ENCODE measurements around the gene CSE1L.
"Not testable (repeated sequence)": the region's sequence is repeated elsewhere in the genome, so short reads cannot be mapped to it uniquely, and the experiment has no call there.

CSE1L gene, protein sequence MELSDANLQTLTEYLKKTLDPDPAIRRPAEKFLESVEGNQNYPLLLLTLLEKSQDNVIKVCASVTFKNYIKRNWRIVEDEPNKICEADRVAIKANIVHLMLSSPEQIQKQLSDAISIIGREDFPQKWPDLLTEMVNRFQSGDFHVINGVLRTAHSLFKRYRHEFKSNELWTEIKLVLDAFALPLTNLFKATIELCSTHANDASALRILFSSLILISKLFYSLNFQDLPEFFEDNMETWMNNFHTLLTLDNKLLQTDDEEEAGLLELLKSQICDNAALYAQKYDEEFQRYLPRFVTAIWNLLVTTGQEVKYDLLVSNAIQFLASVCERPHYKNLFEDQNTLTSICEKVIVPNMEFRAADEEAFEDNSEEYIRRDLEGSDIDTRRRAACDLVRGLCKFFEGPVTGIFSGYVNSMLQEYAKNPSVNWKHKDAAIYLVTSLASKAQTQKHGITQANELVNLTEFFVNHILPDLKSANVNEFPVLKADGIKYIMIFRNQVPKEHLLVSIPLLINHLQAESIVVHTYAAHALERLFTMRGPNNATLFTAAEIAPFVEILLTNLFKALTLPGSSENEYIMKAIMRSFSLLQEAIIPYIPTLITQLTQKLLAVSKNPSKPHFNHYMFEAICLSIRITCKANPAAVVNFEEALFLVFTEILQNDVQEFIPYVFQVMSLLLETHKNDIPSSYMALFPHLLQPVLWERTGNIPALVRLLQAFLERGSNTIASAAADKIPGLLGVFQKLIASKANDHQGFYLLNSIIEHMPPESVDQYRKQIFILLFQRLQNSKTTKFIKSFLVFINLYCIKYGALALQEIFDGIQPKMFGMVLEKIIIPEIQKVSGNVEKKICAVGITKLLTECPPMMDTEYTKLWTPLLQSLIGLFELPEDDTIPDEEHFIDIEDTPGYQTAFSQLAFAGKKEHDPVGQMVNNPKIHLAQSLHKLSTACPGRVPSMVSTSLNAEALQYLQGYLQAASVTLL

DNA sequence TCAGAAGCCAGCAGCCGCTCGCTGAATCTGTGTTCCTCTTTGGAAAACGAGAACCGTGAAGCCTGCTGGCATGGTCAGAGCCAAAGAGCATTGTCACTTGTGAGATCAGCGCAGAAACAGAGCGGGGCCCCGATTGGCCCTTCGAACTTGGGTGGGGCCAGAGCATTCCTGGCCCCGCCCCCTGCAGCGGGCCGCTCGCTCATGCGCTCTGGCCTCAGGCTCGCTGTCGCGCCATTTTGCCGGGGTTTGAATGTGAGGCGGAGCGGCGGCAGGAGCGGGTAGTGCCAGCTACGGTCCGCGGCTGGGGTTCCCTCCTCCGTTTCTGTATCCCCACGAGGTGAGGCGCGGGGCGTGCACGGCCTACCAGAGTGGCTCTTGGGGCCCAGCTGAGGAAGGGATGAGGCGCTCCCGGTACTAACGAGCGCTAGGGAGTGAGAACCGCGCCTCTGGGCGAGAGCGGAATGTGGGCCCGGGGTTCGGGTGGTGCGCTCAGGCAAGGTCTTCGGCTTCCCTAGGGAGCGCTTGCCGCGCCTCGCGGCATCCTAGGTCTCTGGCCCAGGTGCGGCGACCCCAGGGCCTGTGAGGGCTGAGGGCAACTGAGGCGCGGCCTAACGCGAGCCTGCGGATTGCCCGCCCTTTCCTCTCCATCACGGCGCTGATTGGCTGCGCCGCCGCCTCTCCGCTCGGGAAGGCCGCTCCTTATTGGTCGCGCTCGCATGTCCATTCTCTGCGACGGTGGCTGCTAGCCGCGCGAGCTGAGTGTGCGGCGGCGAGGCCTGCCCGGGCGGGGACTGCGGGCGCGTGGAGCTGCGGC is at the start of gene CSE1L:
Gene CSE1L, plus strand, starts transcription at position 226 of the 814 bp plus-strand sequence. CDS start 12,152 bp downstream, outside the sequence.
- peaks cover 8 to 40% (median 36%) of the 10 kb centered on the region in 11 experiments for H3K36me3 ChIP-seq
- no peaks in the 10 kb centered on the region for H3K27me3 ChIP-seq
- H3K9me3 ChIP-seq (replicated peaks in 1 of 11) = no peaks in the 10 kb centered on the region
- no peak for TF ChIP-seq Cebpa-rat (IDR thresholded peaks at IDR 0.05)
- H3K4me2 ChIP-seq = peak within 1 kb of the TSS; percentile 83 to 96 (median 91)
- H3K4me1 ChIP-seq = peaks cover 28 to 37% (median 33%) of the 10 kb centered on the region in 10 experiments
- H3K9ac ChIP-seq = peak within 1 kb of the TSS; percentile 91 to 99 (median 98)
- H3K27ac ChIP-seq = peak within 1 kb of the TSS; percentile 90 to 99 (median 98)
- H4K20me1 ChIP-seq = peaks cover 25 to 43% (median 41%) of the 10 kb centered on the region in 11 experiments; a peak in 21 of 22 replicates
- H3K4me3 ChIP-seq = peak within 1 kb of the TSS; percentile 78 to 96 (median 88)

DNA sequence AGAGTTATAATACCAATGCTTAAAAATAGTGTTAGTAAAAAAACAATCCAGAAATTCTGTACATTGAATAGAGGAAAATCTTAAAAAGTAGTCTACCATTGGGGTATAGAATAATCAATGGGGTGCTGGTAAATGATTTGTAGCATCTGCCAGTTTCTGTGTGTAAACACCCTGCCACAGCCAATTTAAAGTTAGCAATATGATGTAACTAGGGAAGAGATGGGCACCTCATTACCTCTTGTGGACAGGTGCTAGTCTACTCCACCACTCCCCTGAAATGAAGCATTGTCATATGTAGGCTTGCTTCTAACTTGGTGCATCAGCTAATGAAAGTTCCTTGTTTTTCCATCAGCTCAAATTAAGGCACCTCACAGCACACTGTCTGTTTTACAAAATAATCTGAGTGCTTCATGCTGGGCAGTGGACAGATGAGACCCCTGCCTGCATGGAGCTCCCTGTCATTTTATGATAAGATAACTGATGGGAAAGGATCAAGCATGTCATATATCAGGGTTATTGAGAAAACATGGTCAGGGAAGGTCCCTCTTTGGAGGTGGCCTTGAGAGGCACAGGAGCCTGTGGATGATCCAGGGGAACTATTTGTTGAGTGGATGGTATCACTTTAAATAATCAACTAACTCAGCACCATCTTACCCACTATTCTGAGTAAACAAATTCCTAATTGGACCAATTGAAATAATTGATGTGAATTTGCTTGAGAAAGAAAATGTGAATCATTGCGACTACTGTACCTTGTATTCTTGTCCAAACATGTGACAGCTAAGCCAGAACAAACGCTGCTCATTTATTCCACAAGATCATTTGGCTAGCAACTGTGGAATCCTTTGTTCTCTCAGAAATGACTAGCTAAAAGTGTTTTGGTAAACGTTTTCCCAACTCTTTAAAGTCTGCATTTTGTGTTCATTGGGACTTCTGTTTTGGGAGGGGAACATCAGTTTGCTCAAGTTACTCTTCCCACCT is 45.9 kb upstream of the CSE1L start:
- Histone ChIP-seq H3K36me3 (peaks cover 91 to 100% (median 98%) of the 10 kb centered on the region in 11 experiments), H3K9ac (no peak overlapping the region), H3K4me3 (no peak overlapping the region), H3K27me3 (no peaks in the 10 kb centered on the region), H3K9me3 (replicated peaks in 1 of 11) (no peaks in the 10 kb centered on the region), H3K4me2 (no peak overlapping the region), H3K4me1 (no peaks in the 10 kb centered on the region), H3K27ac (no peak overlapping the region), H4K20me1 (peaks cover 0 to 2% (median 0%) of the 10 kb centered on the region in 11 experiments; a peak in 2 of 22 replicates)
- no peak for TF ChIP-seq Cebpa-rat (IDR thresholded peaks at IDR 0.05)

DNA sequence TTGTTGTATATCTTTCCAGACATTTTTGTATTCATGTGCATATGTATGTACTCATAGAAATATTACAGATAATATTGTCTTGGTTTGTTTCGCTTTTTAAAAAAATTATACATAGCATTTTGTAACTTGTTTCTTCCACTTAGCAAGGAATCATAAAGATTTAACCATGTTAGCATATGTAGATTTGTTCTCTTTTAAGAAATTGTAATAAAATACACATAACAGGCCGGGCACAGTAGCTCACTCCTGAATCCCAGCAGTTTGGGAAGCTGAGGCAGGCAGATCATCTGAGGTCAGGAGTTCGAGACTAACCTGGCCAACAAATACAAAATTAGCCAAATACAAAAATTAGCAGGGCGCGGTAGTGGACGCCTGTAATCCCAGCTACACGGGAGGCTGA is 44.4 kb upstream of the CSE1L start:
- Histone ChIP-seq H3K36me3 (peaks cover 90 to 100% (median 98%) of the 10 kb centered on the region in 11 experiments), H3K4me3 (no peak overlapping the region), H3K9ac (no peak overlapping the region), H3K9me3 (replicated peaks in 1 of 11) (no peaks in the 10 kb centered on the region), H3K27me3 (no peaks in the 10 kb centered on the region), H4K20me1 (no peaks in the 10 kb centered on the region; a peak in 2 of 22 replicates), H3K4me1 (no peaks in the 10 kb centered on the region), H3K4me2 (no peak overlapping the region), H3K27ac (no peak overlapping the region)
- TF ChIP-seq Cebpa-rat (IDR thresholded peaks at IDR 0.05) = no peak

DNA sequence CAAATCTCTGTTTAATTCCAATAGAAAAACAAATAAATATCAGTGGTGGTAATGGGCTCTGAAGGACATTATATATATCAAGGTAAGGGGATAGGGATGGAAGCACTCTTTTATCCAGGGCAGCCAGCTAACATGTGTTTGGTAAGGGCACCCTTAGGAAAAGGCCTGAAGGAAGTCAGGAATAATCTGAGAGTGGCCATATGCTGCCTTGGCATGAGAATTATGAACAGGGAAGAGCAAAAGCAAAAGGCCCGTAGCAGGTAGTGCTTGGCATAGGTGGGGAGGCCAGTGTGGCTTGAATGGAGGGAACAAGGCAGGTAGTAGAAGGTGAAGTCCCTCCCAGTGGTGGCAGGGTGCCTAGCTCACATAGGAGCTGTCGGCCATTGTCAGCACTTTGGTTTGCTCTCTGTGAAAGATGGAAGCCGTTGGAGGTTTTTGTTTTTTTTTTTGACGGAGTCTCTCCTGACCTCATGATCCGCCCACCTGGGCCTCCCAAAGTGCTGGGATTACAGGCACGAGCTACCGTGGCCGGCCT is 39.6 kb upstream of the CSE1L start:
- H3K36me3 ChIP-seq = peaks cover 82 to 100% (median 98%) of the 10 kb centered on the region in 11 experiments
- no peak for TF ChIP-seq Cebpa-rat (IDR thresholded peaks at IDR 0.05)
- peaks cover 0 to 9% (median 0%) of the 10 kb centered on the region in 11 experiments; a peak in 2 of 22 replicates for H4K20me1 ChIP-seq
- no peaks in the 10 kb centered on the region for H3K4me1 ChIP-seq
- no peak overlapping the region for H3K9ac ChIP-seq
- H3K27me3 ChIP-seq = no peaks in the 10 kb centered on the region
- no peaks in the 10 kb centered on the region for H3K9me3 ChIP-seq (replicated peaks in 1 of 11)
- H3K4me2 ChIP-seq = no peak overlapping the region
- no peak overlapping the region for H3K27ac ChIP-seq
- H3K4me3 ChIP-seq = no peak overlapping the region

DNA sequence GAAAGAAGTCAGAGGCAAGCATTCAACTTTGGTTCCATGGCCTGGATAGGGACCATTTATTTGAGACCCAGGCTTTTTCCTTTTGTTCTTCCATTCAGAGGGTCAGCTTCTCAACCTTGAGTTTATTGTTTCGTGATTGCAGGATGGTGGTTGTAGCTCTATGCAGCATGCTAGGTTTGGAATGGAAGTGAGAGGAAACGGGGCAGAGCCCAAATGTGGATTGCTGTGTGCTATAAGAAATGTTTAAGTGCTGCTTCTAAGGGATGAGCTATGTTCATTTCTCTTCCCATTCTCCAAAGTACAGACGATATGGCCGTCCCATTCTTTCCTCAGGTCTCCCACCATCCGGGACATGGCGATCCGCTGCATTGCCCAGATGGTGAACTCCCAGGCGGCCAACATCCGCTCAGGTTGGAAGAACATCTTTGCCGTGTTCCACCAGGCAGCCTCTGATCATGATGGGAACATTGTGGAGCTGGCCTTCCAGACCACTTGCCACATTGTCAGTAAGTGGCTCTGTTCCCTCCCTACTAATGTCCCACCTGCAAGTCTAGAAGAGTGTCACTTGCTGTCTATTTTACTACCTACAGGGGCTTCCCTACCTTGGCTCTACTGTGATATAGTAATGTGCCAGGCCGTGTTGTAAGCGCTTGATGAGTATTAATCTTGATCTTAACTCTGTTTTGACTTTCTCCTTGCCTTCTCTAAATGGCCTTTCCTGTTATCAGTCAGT is 36.0 kb upstream of the CSE1L start:
- Histone ChIP-seq H3K4me1 (no peaks in the 10 kb centered on the region), H3K36me3 (peaks cover 90 to 100% (median 99%) of the 10 kb centered on the region in 11 experiments), H3K9me3 (replicated peaks in 1 of 11) (no peaks in the 10 kb centered on the region), H4K20me1 (peaks cover 0 to 10% (median 0%) of the 10 kb centered on the region in 11 experiments; a peak in 2 of 22 replicates), H3K27me3 (no peaks in the 10 kb centered on the region), H3K4me2 (no peak overlapping the region), H3K4me3 (no peak overlapping the region), H3K9ac (no peak overlapping the region), H3K27ac (no peak overlapping the region)
- no peak for TF ChIP-seq Cebpa-rat (IDR thresholded peaks at IDR 0.05)

DNA sequence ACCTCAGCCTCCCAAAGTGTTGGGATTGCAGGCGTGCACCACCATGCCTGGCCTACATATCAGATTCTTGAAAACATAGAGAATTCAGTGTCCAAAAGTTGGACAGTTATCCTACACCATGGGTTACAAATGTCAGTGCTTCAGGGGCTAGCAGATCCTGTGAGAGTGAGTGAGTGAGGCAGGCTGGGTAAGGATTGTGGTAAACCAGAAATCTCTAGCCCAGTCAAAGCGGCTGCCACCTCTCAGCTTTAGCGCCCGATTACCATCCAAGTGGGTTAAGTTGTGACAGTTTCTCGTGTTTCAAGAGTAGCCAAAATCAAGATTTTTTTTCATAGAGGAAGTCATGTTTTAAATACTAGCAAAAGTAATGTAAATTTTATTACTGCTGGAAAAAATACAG is 21.9 kb upstream of the CSE1L start:
- Histone ChIP-seq H3K4me3 (no peak overlapping the region), H3K4me2 (no peak overlapping the region), H3K36me3 (peaks cover 96 to 100% (median 97%) of the 10 kb centered on the region in 11 experiments), H3K27me3 (no peaks in the 10 kb centered on the region), H3K9ac (no peak overlapping the region), H3K27ac (no peak overlapping the region), H3K9me3 (replicated peaks in 1 of 11) (no peaks in the 10 kb centered on the region), H3K4me1 (no peaks in the 10 kb centered on the region), H4K20me1 (peaks cover 0 to 17% (median 0%) of the 10 kb centered on the region in 11 experiments; a peak in 5 of 22 replicates)
- no peak for TF ChIP-seq Cebpa-rat (IDR thresholded peaks at IDR 0.05)

DNA sequence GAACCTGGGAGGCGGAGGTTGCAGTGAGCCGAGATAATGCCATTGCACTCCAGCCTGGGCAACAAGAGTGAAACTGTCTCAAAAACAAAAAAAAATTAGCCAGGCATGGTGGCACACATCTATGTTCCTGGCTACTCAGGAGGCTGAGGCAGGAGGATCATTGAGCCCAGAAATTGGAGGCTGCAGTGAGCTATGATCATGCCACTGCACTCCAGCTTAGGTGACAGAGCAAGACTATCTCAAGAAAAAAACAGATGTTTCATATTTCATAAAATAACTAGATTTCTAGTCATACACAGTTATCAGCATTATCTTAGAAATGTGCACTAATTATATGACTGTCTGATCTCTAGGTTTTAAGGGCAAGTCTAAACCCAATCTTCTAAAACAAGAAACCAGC is 17.9 kb upstream of the CSE1L start:
- H3K36me3 ChIP-seq = peaks cover 95 to 100% (median 97%) of the 10 kb centered on the region in 11 experiments
- not testable (repeated sequence) for H3K4me3 ChIP-seq; H3K27me3 ChIP-seq; H3K9ac ChIP-seq; H3K9me3 ChIP-seq (replicated peaks in 1 of 11); H3K4me2 ChIP-seq; H3K27ac ChIP-seq; H3K4me1 ChIP-seq
- H4K20me1 ChIP-seq = peaks cover 0 to 23% (median 0%) of the 10 kb centered on the region in 11 experiments; a peak in 3 of 22 replicates
